ENCODE results near the gene CEP162.
"Not testable (repeated sequence)": the region's sequence is repeated elsewhere in the genome, so short reads cannot be mapped to it uniquely, and the experiment has no call there.

The CEP162 gene

GRCh38 chr6:84193114-84193708, 34.2 kb downstream of the CEP162 start:
- Histone ChIP-seq H3K9me3 (no peaks in the 10 kb centered on the region), H3K4me3 (ENCODE audit: low read depth, low read length) (no peak overlapping the region), H3K36me3 (peaks cover 23% of the 10 kb centered on the region), H3K4me1 (no peaks in the 10 kb centered on the region), H3K27me3 (no peaks in the 10 kb centered on the region)
- no peak for DNase-seq
- TF ChIP-seq CTCF (IDR thresholded peaks at IDR 0.05; ENCODE audit: low read depth, low read length) = no peak

- no peak for DNase-seq
- Histone ChIP-seq H3K27me3 (no peaks in the 10 kb centered on the region), H3K36me3 (peaks cover 23% of the 10 kb centered on the region), H3K4me3 (ENCODE audit: low read depth, low read length) (no peak overlapping the region), H3K4me1 (no peaks in the 10 kb centered on the region), H3K9me3 (no peaks in the 10 kb centered on the region)
- no peak for TF ChIP-seq CTCF (IDR thresholded peaks at IDR 0.05; ENCODE audit: low read depth, low read length)
Measured at GRCh38 chr6:84191802-84192201, 35.6 kb downstream of the CEP162 start.

- not testable (repeated sequence) for H3K9me3 ChIP-seq; H3K27me3 ChIP-seq; H3K4me3 ChIP-seq (ENCODE audit: low read depth, low read length); DNase-seq; H3K4me1 ChIP-seq
- peaks cover 19% of the 10 kb centered on the region for H3K36me3 ChIP-seq
Measured at GRCh38 chr6:84189356-84189755, 38.1 kb downstream of the CEP162 start.

- Histone ChIP-seq H3K36me3 (peaks cover 9% of the 10 kb centered on the region; the same call in 1 of the 2 replicates), H3K27me3 (no peaks in the 10 kb centered on the region), H3K4me3 (ENCODE audit: low read depth, low read length) (no peak overlapping the region), H3K4me1 (no peaks in the 10 kb centered on the region), H3K9me3 (no peaks in the 10 kb centered on the region)
- TF ChIP-seq CTCF (IDR thresholded peaks at IDR 0.05; ENCODE audit: low read depth, low read length) = no peak
- no peak for DNase-seq
Measured at GRCh38 chr6:84183430-84183829, 44.0 kb downstream of the CEP162 start.

GRCh38 chr6:84182001-84182400, 45.4 kb downstream of the CEP162 start:
- no peak for TF ChIP-seq CTCF (IDR thresholded peaks at IDR 0.05; ENCODE audit: low read depth, low read length)
- Histone ChIP-seq H3K36me3 (peaks cover 9% of the 10 kb centered on the region; the same call in 1 of the 2 replicates), H3K4me1 (no peaks in the 10 kb centered on the region), H3K4me3 (ENCODE audit: low read depth, low read length) (no peak overlapping the region), H3K9me3 (no peaks in the 10 kb centered on the region), H3K27me3 (no peaks in the 10 kb centered on the region)
- no peak for DNase-seq

GRCh38 chr6:84177241-84177640, 50.2 kb downstream of the CEP162 start:
- no peak for DNase-seq
- Histone ChIP-seq H3K27me3 (no peaks in the 10 kb centered on the region), H3K9me3 (no peaks in the 10 kb centered on the region), H3K36me3 (no peaks in the 10 kb centered on the region), H3K4me1 (no peaks in the 10 kb centered on the region), H3K4me3 (ENCODE audit: low read depth, low read length) (no peak overlapping the region)
- TF ChIP-seq CTCF (IDR thresholded peaks at IDR 0.05; ENCODE audit: low read depth, low read length) = no peak

All from BE2C (cell line).